ENCODE data around the gene SYNGR3. TPM values are rescaled to one million over a fixed set of nuclear protein-coding genes. Genes with fewer than 3 reads are reported as not detected.
"Not testable (repeated sequence)": the region's sequence is repeated elsewhere in the genome, so short reads cannot be mapped to it uniquely, and the experiment has no call there.

The SYNGR3 gene
- total RNA-seq, 4 donors from 2014 or later: 2.1 to 5.6 (median 3.3) TPM

DNA sequence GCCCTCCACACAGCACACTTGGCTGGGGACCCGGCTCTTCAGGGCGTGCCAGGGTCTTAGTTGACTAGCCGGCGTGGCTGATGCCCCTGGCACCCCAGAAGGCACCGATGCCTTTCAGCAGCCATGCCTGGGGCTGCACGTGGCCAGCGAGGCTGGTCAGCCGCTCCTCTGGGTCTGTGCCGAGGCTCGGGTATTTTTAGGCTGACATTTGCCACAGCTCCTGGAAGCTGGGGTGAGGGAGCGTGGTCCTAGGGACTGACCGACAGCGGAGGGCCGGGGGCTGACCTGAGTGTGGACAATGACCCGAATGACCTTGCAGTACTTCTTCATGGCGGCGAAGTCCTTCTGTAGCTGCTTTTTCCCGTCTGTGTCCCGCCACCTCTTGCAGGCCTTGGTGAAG lies 39.2 kb upstream of the SYNGR3 start:
- intact Hi-C loops (cut with DNase I): no loop called here
- no peak overlapping the region for H3K27ac ChIP-seq (replicated peaks in 1 of 4)
- H3K9me3 ChIP-seq: no peaks in the 10 kb centered on the region
- TF ChIP-seq, protein P1, sequence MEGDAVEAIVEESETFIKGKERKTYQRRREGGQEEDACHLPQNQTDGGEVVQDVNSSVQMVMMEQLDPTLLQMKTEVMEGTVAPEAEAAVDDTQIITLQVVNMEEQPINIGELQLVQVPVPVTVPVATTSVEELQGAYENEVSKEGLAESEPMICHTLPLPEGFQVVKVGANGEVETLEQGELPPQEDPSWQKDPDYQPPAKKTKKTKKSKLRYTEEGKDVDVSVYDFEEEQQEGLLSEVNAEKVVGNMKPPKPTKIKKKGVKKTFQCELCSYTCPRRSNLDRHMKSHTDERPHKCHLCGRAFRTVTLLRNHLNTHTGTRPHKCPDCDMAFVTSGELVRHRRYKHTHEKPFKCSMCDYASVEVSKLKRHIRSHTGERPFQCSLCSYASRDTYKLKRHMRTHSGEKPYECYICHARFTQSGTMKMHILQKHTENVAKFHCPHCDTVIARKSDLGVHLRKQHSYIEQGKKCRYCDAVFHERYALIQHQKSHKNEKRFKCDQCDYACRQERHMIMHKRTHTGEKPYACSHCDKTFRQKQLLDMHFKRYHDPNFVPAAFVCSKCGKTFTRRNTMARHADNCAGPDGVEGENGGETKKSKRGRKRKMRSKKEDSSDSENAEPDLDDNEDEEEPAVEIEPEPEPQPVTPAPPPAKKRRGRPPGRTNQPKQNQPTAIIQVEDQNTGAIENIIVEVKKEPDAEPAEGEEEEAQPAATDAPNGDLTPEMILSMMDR (IDR thresholded peaks at IDR 0.05): no peak
- TF ChIP-seq POLR2A (IDR thresholded peaks at IDR 0.05; ENCODE audit: low read depth): no peak
- no peak for TF ChIP-seq EP300 (IDR thresholded peaks at IDR 0.05)
- no peak for TF ChIP-seq POLR2AphosphoS5 (IDR thresholded peaks at IDR 0.05)
- H3K4me1 ChIP-seq: no peaks in the 10 kb centered on the region
- H3K36me3 ChIP-seq: no peaks in the 10 kb centered on the region
- WGBS: 80% methylated on average over 1 of the region's 19 CpGs
- H3K27me3 ChIP-seq: no peaks in the 10 kb centered on the region
- DNase-seq (ENCODE audit: extremely low spot score): no peak
- no peak overlapping the region for H3K4me3 ChIP-seq

DNA sequence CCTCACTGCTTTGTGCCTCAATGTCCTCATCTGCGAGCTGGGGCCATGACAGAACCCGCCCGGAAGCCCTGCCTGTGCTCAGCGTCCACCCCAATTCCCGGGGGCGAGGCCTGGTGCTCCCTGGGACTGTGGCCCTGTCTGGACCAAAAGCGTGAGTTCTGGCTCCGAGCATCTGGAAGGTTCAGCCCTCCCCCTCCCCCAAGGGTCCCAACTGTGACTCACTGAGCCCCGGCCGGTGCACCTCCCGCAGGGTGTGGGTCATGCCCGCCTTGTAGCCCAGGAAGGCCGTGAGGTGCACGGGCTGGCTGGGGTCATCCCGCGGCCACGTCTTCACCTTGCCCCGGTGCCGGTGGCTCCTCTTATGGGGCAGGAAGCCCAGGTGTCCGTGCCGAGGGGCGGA lies 36.0 kb upstream of the SYNGR3 start:
- no peak overlapping the region for H3K27ac ChIP-seq (replicated peaks in 1 of 4)
- TF ChIP-seq, protein P1 (IDR thresholded peaks at IDR 0.05): no peak
- TF ChIP-seq POLR2AphosphoS5 (IDR thresholded peaks at IDR 0.05) (no peak), POLR2A (IDR thresholded peaks at IDR 0.05; ENCODE audit: low read depth) (no peak), EP300 (IDR thresholded peaks at IDR 0.05) (no peak)
- intact Hi-C loops (cut with DNase I): no loop called here

DNA sequence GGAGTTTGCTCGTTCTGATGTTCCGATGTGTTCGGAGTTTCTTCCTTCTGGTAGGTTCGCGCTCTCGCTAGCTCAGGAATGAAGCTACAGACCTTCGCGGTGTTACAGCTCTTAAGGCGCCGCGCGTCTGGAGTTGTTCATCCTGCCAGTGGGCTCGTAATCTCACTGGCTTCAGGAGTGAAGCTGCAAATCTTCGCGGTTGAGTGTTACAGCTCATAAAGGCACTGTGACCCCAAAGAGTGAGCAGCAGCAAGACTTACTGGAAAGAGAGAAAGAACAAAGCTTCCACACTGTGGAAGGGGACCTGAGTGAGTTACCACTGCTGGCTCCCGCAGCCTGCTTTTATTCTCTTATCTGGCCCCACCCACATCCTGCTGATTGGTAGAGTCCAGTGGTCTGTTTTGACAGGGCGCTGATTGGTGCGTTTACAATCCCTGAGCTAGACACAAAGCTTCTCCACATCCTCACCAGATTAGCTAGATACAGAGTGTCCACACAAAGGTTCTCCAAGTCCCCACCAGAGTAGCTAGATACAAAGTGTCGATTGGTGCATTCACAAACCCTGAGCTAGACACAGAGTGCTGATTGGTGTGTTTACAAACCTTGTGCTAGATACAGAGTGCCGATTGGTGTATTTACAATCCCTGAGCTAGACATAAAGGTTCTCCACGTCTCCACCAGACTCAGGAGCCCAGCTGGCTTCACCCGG lies 32.2 kb upstream of the SYNGR3 start:
- H3K27me3 ChIP-seq; H3K4me3 ChIP-seq; H3K9me3 ChIP-seq; DNase-seq (ENCODE audit: extremely low spot score); H3K27ac ChIP-seq (replicated peaks in 1 of 4); intact Hi-C loops (cut with DNase I): not testable (repeated sequence)
- 89% methylated on average over 15 of the region's 22 CpGs for WGBS
- Histone ChIP-seq H3K4me1 (peaks cover 22 to 33% (median 24%) of the 10 kb centered on the region in 4 donors), H3K36me3 (peaks cover 15 to 20% (median 18%) of the 10 kb centered on the region in 4 donors)

More for the DNA sequence above, 36.0 kb upstream of the SYNGR3 start:
- WGBS: 84% methylated on average over 10 of the region's 22 CpGs
- DNase-seq (ENCODE audit: extremely low spot score): no peak
- H3K9me3 ChIP-seq: no peaks in the 10 kb centered on the region
- H3K4me1 ChIP-seq: peaks cover under 1 to 7% (median 2%) of the 10 kb centered on the region in 4 donors
- no peak overlapping the region for H3K4me3 ChIP-seq
- H3K36me3 ChIP-seq: no peaks in the 10 kb centered on the region
- no peaks in the 10 kb centered on the region for H3K27me3 ChIP-seq

DNA sequence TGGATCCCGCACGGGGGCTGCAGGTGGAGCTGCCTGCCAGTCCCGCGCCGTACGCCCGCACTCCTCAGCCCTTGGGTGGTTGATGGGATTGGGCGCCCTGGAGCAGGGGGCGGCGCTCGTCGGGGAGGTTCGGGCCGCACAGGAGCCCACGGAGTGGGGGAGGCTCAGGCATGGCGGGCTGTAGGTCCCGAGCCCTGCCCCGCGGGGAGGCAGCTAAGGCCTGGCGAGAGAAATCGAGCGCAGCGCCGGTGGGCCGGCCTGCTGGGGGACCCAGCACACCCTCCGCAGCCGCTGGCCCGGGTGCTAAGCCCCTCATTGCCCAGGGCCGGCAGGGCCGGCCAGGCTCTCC lies 31.7 kb upstream of the SYNGR3 start:
- H3K27me3 ChIP-seq; DNase-seq (ENCODE audit: extremely low spot score); H3K9me3 ChIP-seq; intact Hi-C loops (cut with DNase I); H3K27ac ChIP-seq (replicated peaks in 1 of 4); H3K4me3 ChIP-seq: not testable (repeated sequence)
- WGBS: no CpG with 5 or more reads among the region's 30 CpGs
- Histone ChIP-seq H3K36me3 (peaks cover 21 to 25% (median 23%) of the 10 kb centered on the region in 4 donors), H3K4me1 (peaks cover 27 to 39% (median 28%) of the 10 kb centered on the region in 4 donors)

DNA sequence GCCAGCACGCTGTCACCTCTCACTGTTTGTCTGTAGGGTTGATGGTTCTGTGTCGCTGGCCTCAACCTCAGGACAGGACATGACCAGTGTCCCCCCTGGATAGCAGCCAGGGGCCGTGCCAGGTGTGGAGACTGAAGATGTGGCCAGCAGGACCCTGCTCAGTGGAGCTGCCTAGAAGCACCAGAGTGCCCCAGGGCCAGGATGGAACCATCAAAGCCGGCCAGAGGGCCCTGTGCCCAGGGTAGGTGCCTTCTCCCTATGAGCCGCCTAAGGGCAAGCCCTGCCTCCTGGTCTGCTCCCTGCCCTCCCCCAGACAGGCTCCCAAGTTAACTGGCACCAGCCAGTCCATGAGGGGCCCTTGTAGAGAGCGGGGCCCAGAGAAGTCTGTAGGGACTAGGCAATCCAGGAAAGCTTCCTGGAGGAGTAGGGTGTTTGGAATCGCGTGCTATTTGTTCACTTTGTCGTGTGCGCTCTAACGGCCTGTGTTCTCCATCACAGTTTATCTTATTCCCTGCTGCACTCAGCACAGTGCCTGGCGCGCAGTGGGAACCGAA lies 31.0 kb upstream of the SYNGR3 start:
- Histone ChIP-seq H3K27ac (replicated peaks in 1 of 4) (peak overlapping the region; percentile 86 to 92 (median 88)), H3K4me3 (peak overlapping the region; percentile 69 to 86 (median 79)), H3K27me3 (no peaks in the 10 kb centered on the region), H3K9me3 (no peaks in the 10 kb centered on the region), H3K4me1 (peaks cover 33 to 45% (median 35%) of the 10 kb centered on the region in 4 donors), H3K36me3 (peaks cover 25 to 32% (median 26%) of the 10 kb centered on the region in 4 donors)
- intact Hi-C loops (cut with DNase I): no loop called here
- WGBS: 23% methylated on average over 9 of the region's 14 CpGs
- TF ChIP-seq, protein P1 (IDR thresholded peaks at IDR 0.05): no peak
- TF ChIP-seq POLR2AphosphoS5 (IDR thresholded peaks at IDR 0.05): no peak
- no peak for TF ChIP-seq EP300 (IDR thresholded peaks at IDR 0.05)
- no peak for TF ChIP-seq POLR2A (IDR thresholded peaks at IDR 0.05; ENCODE audit: low read depth)
- no peak for DNase-seq (ENCODE audit: extremely low spot score)

Measured in esophagus muscularis mucosa (tissue), 4 donors.